DND-41 (cell line): ENCODE measurements around the gene CLCN6.

Experiments used
- ATAC-seq: fragments of 200-7000 bp; cut with Tn5 transposase; 3 replicates; pipeline ENCODE4 v1.9.1; 2021; ENCODE audit warnings: low read depth; ENCODE audit not compliant: insufficient read depth
- DNase-seq: peaks from one replicate; pipeline ENCODE4 v3.0.0-alpha.2; 2020
- H2AFZ ChIP-seq: 2 replicates; pipeline ENCODE4 v1.6.0; 2012; ENCODE audit warnings: low read depth, low read length
- H3K27ac ChIP-seq: 2 replicates; pipeline ENCODE4 v1.5.1; 2012; ENCODE audit warnings: low read length, inconsistent platforms
- H3K27me3 ChIP-seq: fragments of 200-600 bp; sonication (generic); 2 replicates; pipeline ENCODE4 v1.6.0; 2012; ENCODE audit warnings: low read length, mild to moderate bottlenecking, inconsistent platforms; ENCODE audit not compliant: insufficient read depth, poor library complexity
- H3K36me3 ChIP-seq: 2 replicates; pipeline ENCODE4 v1.5.1; 2012; ENCODE audit warnings: low read length, inconsistent platforms; ENCODE audit not compliant: insufficient read depth
- H3K4me1 ChIP-seq: 2 replicates; pipeline ENCODE4 v1.5.1; 2012; ENCODE audit warnings: mild to moderate bottlenecking, low read length; ENCODE audit not compliant: insufficient read depth
- H3K4me2 ChIP-seq: 2 replicates; pipeline ENCODE4 v1.6.0; 2012; ENCODE audit warnings: mild to moderate bottlenecking, moderate library complexity, low read length, inconsistent platforms; ENCODE audit not compliant: insufficient read depth
- H3K4me3 ChIP-seq, 2 experiments: fragments of 200-600 bp in 1 of 2; shearing (Covaris generic) in 1 of 2; 2 replicates each; pipeline ENCODE4 v1.5.1; 2012 to 2016; ENCODE audit warnings: inconsistent platforms in 2 of 2, low read length in 2 of 2, mild to moderate bottlenecking in 2 of 2, low read depth in 1 of 2, moderate library complexity in 1 of 2
- H3K79me2 ChIP-seq: 2 replicates; pipeline ENCODE4 v1.6.0; 2012; ENCODE audit warnings: low read length, inconsistent platforms; ENCODE audit not compliant: insufficient read depth
- H3K9ac ChIP-seq: 2 replicates; pipeline ENCODE4 v1.6.0; 2012; ENCODE audit warnings: low read depth, mild to moderate bottlenecking, inconsistent platforms, low read length, moderate library complexity
- H3K9me3 ChIP-seq: 2 replicates; pipeline ENCODE4 v1.5.1; 2012; ENCODE audit warnings: low read length, moderate library complexity, mild to moderate bottlenecking, inconsistent platforms; ENCODE audit not compliant: insufficient read depth, severe bottlenecking
- H4K20me1 ChIP-seq: 2 replicates; pipeline ENCODE4 v1.6.0; 2012; ENCODE audit warnings: low read length; ENCODE audit not compliant: insufficient read depth
- EZH2 ChIP-seq: IDR thresholded peaks from 3 replicates; pipeline ENCODE4 v1.6.1; 2012; ENCODE audit warnings: borderline replicate concordance, low read depth, mild to moderate bottlenecking, moderate library complexity, low read length, inconsistent platforms; ENCODE audit not compliant: severe bottlenecking
- TF ChIP-seq, protein P1 (sequence below): IDR thresholded peaks from 2 replicates; pipeline ENCODE4 v1.5.1; 2012; ENCODE audit warnings: borderline replicate concordance, low read length, moderate library complexity, mild to moderate bottlenecking; ENCODE audit not compliant: poor library complexity, severe bottlenecking; ENCODE audit errors: extremely low read depth

The CLCN6 gene

GRCh38 chr1:11794446-11795237 is 11.3 kb upstream of the CLCN6 start:
- Histone ChIP-seq H3K4me1 (no peaks in the 10 kb centered on the region), H2AFZ (no peak overlapping the region), H3K27me3 (no peaks in the 10 kb centered on the region), H3K27ac (no peak overlapping the region), H4K20me1 (no peaks in the 10 kb centered on the region), H3K9ac (no peak overlapping the region), H3K9me3 (no peaks in the 10 kb centered on the region), H3K4me3 (no peak overlapping the region), H3K4me2 (no peak overlapping the region), H3K79me2 (no peaks in the 10 kb centered on the region), H3K36me3 (peaks cover 23% of the 10 kb centered on the region)
- no peak for DNase-seq
- no peak for TF ChIP-seq EZH2
- TF ChIP-seq, protein P1, sequence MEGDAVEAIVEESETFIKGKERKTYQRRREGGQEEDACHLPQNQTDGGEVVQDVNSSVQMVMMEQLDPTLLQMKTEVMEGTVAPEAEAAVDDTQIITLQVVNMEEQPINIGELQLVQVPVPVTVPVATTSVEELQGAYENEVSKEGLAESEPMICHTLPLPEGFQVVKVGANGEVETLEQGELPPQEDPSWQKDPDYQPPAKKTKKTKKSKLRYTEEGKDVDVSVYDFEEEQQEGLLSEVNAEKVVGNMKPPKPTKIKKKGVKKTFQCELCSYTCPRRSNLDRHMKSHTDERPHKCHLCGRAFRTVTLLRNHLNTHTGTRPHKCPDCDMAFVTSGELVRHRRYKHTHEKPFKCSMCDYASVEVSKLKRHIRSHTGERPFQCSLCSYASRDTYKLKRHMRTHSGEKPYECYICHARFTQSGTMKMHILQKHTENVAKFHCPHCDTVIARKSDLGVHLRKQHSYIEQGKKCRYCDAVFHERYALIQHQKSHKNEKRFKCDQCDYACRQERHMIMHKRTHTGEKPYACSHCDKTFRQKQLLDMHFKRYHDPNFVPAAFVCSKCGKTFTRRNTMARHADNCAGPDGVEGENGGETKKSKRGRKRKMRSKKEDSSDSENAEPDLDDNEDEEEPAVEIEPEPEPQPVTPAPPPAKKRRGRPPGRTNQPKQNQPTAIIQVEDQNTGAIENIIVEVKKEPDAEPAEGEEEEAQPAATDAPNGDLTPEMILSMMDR: no peak
- ATAC-seq: no peak

- no peak overlapping the region for H3K4me2 ChIP-seq
- no peaks in the 10 kb centered on the region for H3K79me2 ChIP-seq
- H4K20me1 ChIP-seq: no peaks in the 10 kb centered on the region
- no peak overlapping the region for H3K9ac ChIP-seq
- ATAC-seq: no peak
- no peaks in the 10 kb centered on the region for H3K27me3 ChIP-seq
- H3K36me3 ChIP-seq: peaks cover 29% of the 10 kb centered on the region
- no peaks in the 10 kb centered on the region for H3K9me3 ChIP-seq
- no peak overlapping the region for H3K4me3 ChIP-seq
- no peak for TF ChIP-seq EZH2
- TF ChIP-seq, protein P1: no peak
- no peaks in the 10 kb centered on the region for H3K4me1 ChIP-seq
- H2AFZ ChIP-seq: no peak overlapping the region
- no peak for DNase-seq
- H3K27ac ChIP-seq: no peak overlapping the region
Measured at GRCh38 chr1:11795238-11795890, 10.6 kb upstream of the CLCN6 start.

DNA sequence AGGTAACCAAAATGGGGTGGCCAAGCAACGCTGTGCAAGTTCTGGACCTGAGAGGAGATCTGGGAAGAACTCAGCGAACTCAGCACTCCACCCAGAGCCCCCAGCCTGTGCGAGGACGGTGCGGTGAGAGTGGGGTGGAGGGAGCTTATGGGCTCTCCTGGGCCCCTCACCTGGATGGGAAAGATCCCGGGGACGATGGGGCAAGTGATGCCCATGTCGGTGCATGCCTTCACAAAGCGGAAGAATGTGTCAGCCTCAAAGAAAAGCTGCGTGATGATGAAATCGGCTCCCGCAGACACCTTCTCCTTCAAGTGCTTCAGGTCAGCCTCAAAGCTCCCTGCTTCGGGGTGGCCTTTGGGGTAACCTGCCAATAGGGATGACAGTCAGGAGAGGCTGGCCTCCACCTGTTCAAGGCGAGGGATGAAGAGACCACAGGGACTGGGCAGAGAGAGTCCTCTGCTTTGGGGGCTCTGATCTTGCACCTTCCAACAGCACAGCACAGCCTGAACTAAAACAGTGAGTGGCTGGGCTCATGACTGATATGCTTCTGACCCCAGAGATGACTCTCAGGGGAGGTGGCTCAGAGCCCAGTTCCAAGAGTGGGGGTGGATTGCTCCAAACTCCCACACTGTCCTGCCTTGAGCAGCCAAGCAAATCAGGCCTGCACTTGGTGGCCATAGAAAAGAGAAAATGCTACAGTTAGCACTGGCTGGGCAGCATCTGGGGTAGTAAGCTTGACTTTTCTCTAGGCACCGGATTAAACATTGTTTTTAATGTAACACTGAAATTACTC is 9.8 kb upstream of the CLCN6 start:
- no peaks in the 10 kb centered on the region for H3K4me1 ChIP-seq
- no peak for ATAC-seq
- no peak overlapping the region for H3K4me3 ChIP-seq
- H4K20me1 ChIP-seq: no peaks in the 10 kb centered on the region
- H2AFZ ChIP-seq: no peak overlapping the region
- no peak overlapping the region for H3K4me2 ChIP-seq
- no peak overlapping the region for H3K27ac ChIP-seq
- no peaks in the 10 kb centered on the region for H3K27me3 ChIP-seq
- H3K9ac ChIP-seq: no peak overlapping the region
- no peaks in the 10 kb centered on the region for H3K79me2 ChIP-seq
- no peaks in the 10 kb centered on the region for H3K9me3 ChIP-seq
- DNase-seq: no peak
- H3K36me3 ChIP-seq: peaks cover 34% of the 10 kb centered on the region
- TF ChIP-seq, protein P1: no peak
- no peak for TF ChIP-seq EZH2
